Mesenchymal stem cell (in vitro differentiated cells and primary cell): ENCODE data around the gene MACROD2.

Source experiments
- DNase-seq: peaks from one replicate; pipeline ENCODE4 v3.0.0-alpha.2; 2013
- H2AFZ ChIP-seq: one replicate; pipeline ENCODE4 v1.6.1; 2013; ENCODE audit warnings: low read depth, mild to moderate bottlenecking, control low read depth, inconsistent platforms, low read length, moderate library complexity
- H2AK5ac ChIP-seq: 2 replicates; pipeline ENCODE4 v1.6.1; 2013; ENCODE audit warnings: low read length, moderate library complexity, mild to moderate bottlenecking, inconsistent platforms; ENCODE audit not compliant: severe bottlenecking
- H2BK120ac ChIP-seq: one replicate; pipeline ENCODE4 v1.6.1; 2013; ENCODE audit warnings: low read depth, mild to moderate bottlenecking, inconsistent platforms, low read length, moderate library complexity
- H2BK12ac ChIP-seq, 2 experiments: one replicate each; pipeline ENCODE4 v1.6.1; 2013; ENCODE audit warnings: inconsistent platforms in 2 of 2, low read length in 2 of 2, mild to moderate bottlenecking in 2 of 2, moderate library complexity in 2 of 2, control low read depth in 1 of 2
- H2BK15ac ChIP-seq: one replicate; pipeline ENCODE4 v1.6.1; 2013; ENCODE audit warnings: mild to moderate bottlenecking, low read depth, inconsistent platforms; ENCODE audit not compliant: poor library complexity, severe bottlenecking
- H2BK5ac ChIP-seq: 2 replicates; pipeline ENCODE4 v1.6.1; 2013; ENCODE audit warnings: low read depth, mild to moderate bottlenecking, low read length, control low read depth, inconsistent platforms; ENCODE audit not compliant: poor library complexity, severe bottlenecking
- H3K14ac ChIP-seq, 2 experiments: one replicate each; pipeline ENCODE4 v1.6.1; 2013; ENCODE audit warnings: inconsistent platforms in 2 of 2, low read length in 2 of 2, control low read depth in 1 of 2, mild to moderate bottlenecking in 1 of 2, moderate library complexity in 1 of 2
- H3K18ac ChIP-seq, 2 experiments: one replicate each; pipeline ENCODE4 v1.6.1; 2013; ENCODE audit warnings: inconsistent platforms in 2 of 2, low read length in 2 of 2, control low read depth in 1 of 2, low read depth in 1 of 2, mild to moderate bottlenecking in 1 of 2
- H3K23ac ChIP-seq, 2 experiments: one replicate each; pipeline ENCODE4 v1.6.1; 2013; ENCODE audit warnings: inconsistent platforms in 2 of 2, low read length in 2 of 2, mild to moderate bottlenecking in 2 of 2, moderate library complexity in 2 of 2, control low read depth in 1 of 2
- H3K27ac ChIP-seq: 2 replicates; pipeline ENCODE4 v1.5.1; 2013; ENCODE audit warnings: mild to moderate bottlenecking, moderate library complexity, low read length, control low read depth, inconsistent platforms; ENCODE audit not compliant: poor library complexity, severe bottlenecking
- H3K27me3 ChIP-seq, 2 experiments: 2 replicates each; pipeline versions ENCODE4 v1.6.1 to v1.7.0; 2013; ENCODE audit warnings: low read length in 2 of 2, mild to moderate bottlenecking in 2 of 2, moderate library complexity in 2 of 2, control low read depth in 1 of 2, inconsistent platforms in 1 of 2; ENCODE audit not compliant: control insufficient read depth in 1 of 2, insufficient read depth in 1 of 2
- H3K36me3 ChIP-seq, 2 experiments: 2 replicates each; pipeline versions ENCODE4 v1.6.1 to v1.7.0; 2013; ENCODE audit warnings: low read length in 2 of 2, control low read depth in 1 of 2, inconsistent platforms in 1 of 2, low read depth in 1 of 2, mild to moderate bottlenecking in 1 of 2; ENCODE audit not compliant: insufficient read depth in 2 of 2, control insufficient read depth in 1 of 2
- H3K4ac ChIP-seq, 2 experiments: one replicate each; pipeline ENCODE4 v1.6.1; 2013; ENCODE audit warnings: inconsistent platforms in 2 of 2, low read length in 2 of 2, mild to moderate bottlenecking in 2 of 2, moderate library complexity in 2 of 2, control low read depth in 1 of 2, low read depth in 1 of 2
- H3K4me1 ChIP-seq: 2 replicates; pipeline ENCODE4 v1.6.1; 2013; ENCODE audit warnings: low read depth, low read length, control low read depth; ENCODE audit not compliant: control insufficient read depth, insufficient read depth
- H3K4me2 ChIP-seq: 2 replicates; pipeline ENCODE4 v1.6.1; 2013; ENCODE audit warnings: low read length, mild to moderate bottlenecking, inconsistent platforms; ENCODE audit not compliant: poor library complexity, severe bottlenecking
- H3K4me3 ChIP-seq, 2 experiments: 2 replicates each; pipeline versions ENCODE4 v1.5.1 to v1.7.0; 2013; ENCODE audit warnings: low read length in 2 of 2, mild to moderate bottlenecking in 2 of 2, control low read depth in 1 of 2, low read depth in 1 of 2; ENCODE audit not compliant: insufficient read depth in 1 of 2
- H3K79me1 ChIP-seq: replicated peaks from 2 replicates; pipeline ENCODE4 v1.6.1; 2013; ENCODE audit warnings: mild to moderate bottlenecking, control low read depth, low read length, inconsistent platforms; ENCODE audit not compliant: poor library complexity, severe bottlenecking
- H3K9ac ChIP-seq: 2 replicates; pipeline ENCODE4 v1.7.0; 2013; ENCODE audit warnings: mild to moderate bottlenecking, low read length, moderate library complexity
- H3K9me3 ChIP-seq: 2 replicates; pipeline ENCODE4 v1.7.0; 2013; ENCODE audit warnings: mild to moderate bottlenecking, low read length; ENCODE audit not compliant: control insufficient read depth
- H4K8ac ChIP-seq: one replicate; pipeline ENCODE4 v1.6.1; 2013; ENCODE audit warnings: inconsistent platforms, mild to moderate bottlenecking, low read length, moderate library complexity
- H4K91ac ChIP-seq: one replicate; pipeline ENCODE4 v1.6.1; 2013; ENCODE audit warnings: mild to moderate bottlenecking, low read length, inconsistent platforms
- WGBS: methylation state at CpG from one replicate; pipeline ENCODE4 v1.1.7; 2013; ENCODE audit warnings: mixed read lengths; 5-methylcytosine and 5-hydroxymethylcytosine counted together

MACROD2 gene

DNA sequence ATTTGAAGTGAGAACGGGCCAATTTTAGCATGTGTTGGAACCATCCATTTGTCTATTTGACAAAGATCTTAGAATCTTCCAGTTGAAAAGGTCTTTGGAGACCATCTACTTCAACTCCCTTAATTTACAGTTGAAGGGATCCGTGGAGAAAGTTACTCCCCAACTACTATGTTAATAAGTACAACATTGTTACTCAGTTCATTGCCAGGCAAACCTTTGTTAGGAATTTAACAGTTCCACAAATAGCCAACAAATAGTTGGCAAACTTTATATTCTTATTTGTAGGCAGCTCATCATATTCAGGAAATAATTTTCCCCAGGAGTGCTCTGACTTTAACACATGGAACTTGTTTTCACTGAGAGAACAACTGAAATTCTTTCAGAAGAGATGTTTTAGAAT, 423.1 kb downstream of the MACROD2 start:
- no peaks in the 10 kb centered on the region for H3K4me1 ChIP-seq
- H4K91ac ChIP-seq, result no peak overlapping the region
- H2BK12ac ChIP-seq, result no peak overlapping the region
- H2BK15ac ChIP-seq, result no peak overlapping the region
- no peaks in the 10 kb centered on the region for H3K9me3 ChIP-seq
- H3K23ac ChIP-seq, result no peak overlapping the region
- no peak overlapping the region for H2BK120ac ChIP-seq
- no peak overlapping the region for H2BK5ac ChIP-seq
- peak overlapping the region in 1 of 2 experiments; percentile 58 for H3K4me3 ChIP-seq
- H3K36me3 ChIP-seq, result no peaks in the 10 kb centered on the region
- WGBS, result 80% methylated on average over 1 of the region's 2 CpGs
- no peak overlapping the region for H2AFZ ChIP-seq
- no peak overlapping the region for H3K4ac ChIP-seq
- no peaks in the 10 kb centered on the region for H3K27me3 ChIP-seq
- peak overlapping the region; percentile 14 for H3K9ac ChIP-seq
- H3K79me1 ChIP-seq, result no peaks in the 10 kb centered on the region
- no peak overlapping the region for H3K4me2 ChIP-seq
- H2AK5ac ChIP-seq, result no peak overlapping the region
- H3K14ac ChIP-seq, result no peak overlapping the region
- H3K18ac ChIP-seq, result no peak overlapping the region
- no peak overlapping the region for H4K8ac ChIP-seq
- H3K27ac ChIP-seq, result no peak overlapping the region
- DNase-seq, result no peak

DNA sequence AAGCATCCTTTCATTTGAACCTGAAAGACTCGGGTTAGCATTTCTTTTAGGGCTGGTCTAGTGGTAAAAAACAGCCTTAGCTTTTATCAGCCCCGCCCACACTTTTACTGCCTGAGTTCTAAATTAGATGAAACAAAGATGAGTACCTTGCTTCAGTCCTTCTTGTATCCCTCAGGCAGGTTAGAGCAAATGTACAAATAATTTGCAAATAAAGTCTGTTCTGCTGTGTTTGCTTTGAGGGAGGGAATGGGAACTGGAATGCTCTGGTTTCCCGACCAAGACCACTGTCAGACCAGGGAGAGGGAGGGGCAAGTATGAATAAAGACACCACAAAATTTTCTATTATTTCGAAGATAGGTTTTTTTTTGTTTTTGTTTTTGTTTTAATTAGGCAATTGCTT, 427.6 kb downstream of the MACROD2 start:
- Histone ChIP-seq H2AFZ (no peak overlapping the region), H4K8ac (no peak overlapping the region), H2BK12ac (no peak overlapping the region), H3K27me3 (no peaks in the 10 kb centered on the region), H2BK15ac (no peak overlapping the region), H3K27ac (no peak overlapping the region), H2BK5ac (no peak overlapping the region), H3K4me2 (no peak overlapping the region), H3K18ac (no peak overlapping the region), H3K4me3 (no peak overlapping the region), H3K23ac (no peak overlapping the region), H3K4ac (no peak overlapping the region), H2AK5ac (no peak overlapping the region), H3K9ac (no peak overlapping the region), H3K36me3 (no peaks in the 10 kb centered on the region), H3K4me1 (no peaks in the 10 kb centered on the region), H2BK120ac (no peak overlapping the region), H3K79me1 (no peaks in the 10 kb centered on the region), H3K14ac (no peak overlapping the region), H4K91ac (no peak overlapping the region), H3K9me3 (no peaks in the 10 kb centered on the region)
- DNase-seq, result no peak
- 78% methylated on average over 4 of the region's 4 CpGs for WGBS

DNA sequence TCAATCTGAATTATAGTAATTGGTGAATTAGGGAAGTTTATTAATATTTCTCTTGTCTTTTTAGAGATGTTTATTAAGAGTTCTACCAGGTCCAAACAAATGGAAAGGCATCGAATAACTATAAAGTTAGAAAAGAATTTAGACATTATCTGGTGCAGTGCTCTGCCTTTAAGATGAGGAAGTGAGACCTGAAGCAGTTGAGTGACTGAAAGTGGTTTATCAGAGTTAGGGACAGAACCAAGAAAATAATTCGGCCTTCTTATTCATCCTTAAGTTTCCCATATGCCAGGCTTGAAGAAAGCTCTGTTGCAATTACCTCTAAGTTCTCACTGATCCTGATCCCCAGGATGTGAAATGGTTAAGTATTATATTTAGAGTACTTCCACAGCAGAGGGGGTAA, 436.3 kb downstream of the MACROD2 start:
- no peak overlapping the region for H2BK5ac ChIP-seq
- DNase-seq, result no peak
- H2AFZ ChIP-seq, result no peak overlapping the region
- H3K4me1 ChIP-seq, result no peaks in the 10 kb centered on the region
- no peak overlapping the region for H3K9ac ChIP-seq
- H3K18ac ChIP-seq, result no peak overlapping the region
- no peak overlapping the region for H3K23ac ChIP-seq
- H4K8ac ChIP-seq, result no peak overlapping the region
- H3K4ac ChIP-seq, result no peak overlapping the region
- no peaks in the 10 kb centered on the region for H3K27me3 ChIP-seq
- H2BK15ac ChIP-seq, result no peak overlapping the region
- H3K36me3 ChIP-seq, result no peaks in the 10 kb centered on the region
- H2BK120ac ChIP-seq, result no peak overlapping the region
- H3K4me3 ChIP-seq, result no peak overlapping the region
- no peak overlapping the region for H2BK12ac ChIP-seq
- H3K27ac ChIP-seq, result no peak overlapping the region
- WGBS, result 100% methylated on average over 1 of the region's 2 CpGs
- no peak overlapping the region for H4K91ac ChIP-seq
- H3K9me3 ChIP-seq, result no peaks in the 10 kb centered on the region
- H3K79me1 ChIP-seq, result no peaks in the 10 kb centered on the region
- no peak overlapping the region for H3K14ac ChIP-seq
- H2AK5ac ChIP-seq, result no peak overlapping the region
- no peak overlapping the region for H3K4me2 ChIP-seq

DNA sequence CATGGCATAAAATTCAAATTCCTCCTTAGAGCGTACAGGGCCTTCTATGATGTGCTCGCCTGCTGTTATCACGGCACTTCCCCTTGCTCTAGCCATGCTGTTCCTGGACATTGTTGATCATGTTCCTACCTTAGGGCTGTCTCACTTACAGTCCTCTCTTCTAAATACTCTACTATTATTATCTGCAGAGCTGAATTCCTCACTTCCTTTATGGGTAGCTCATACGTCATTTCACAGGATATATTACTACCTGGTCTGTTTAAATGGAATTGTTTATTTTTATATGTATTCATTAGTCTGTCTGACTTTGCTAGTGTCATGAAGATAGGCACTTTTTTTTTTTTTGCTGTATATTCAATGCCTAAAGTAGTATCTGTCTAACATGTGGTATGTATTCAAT, 436.8 kb downstream of the MACROD2 start:
- Histone ChIP-seq H3K4me3 (no peak overlapping the region), H3K4me2 (no peak overlapping the region), H2AK5ac (no peak overlapping the region), H2AFZ (no peak overlapping the region), H3K27ac (no peak overlapping the region), H3K27me3 (no peaks in the 10 kb centered on the region), H3K4me1 (no peaks in the 10 kb centered on the region), H2BK12ac (no peak overlapping the region), H3K14ac (no peak overlapping the region), H3K4ac (no peak overlapping the region), H2BK120ac (no peak overlapping the region), H3K23ac (no peak overlapping the region), H4K8ac (no peak overlapping the region), H3K9me3 (no peaks in the 10 kb centered on the region), H2BK15ac (no peak overlapping the region), H3K9ac (no peak overlapping the region), H3K79me1 (no peaks in the 10 kb centered on the region), H3K18ac (no peak overlapping the region), H3K36me3 (no peaks in the 10 kb centered on the region), H4K91ac (no peak overlapping the region), H2BK5ac (no peak overlapping the region)
- WGBS, result 94% methylated on average over 3 of the region's 4 CpGs
- no peak for DNase-seq
